ENCODE data around the gene OPHN1.

Gene OPHN1

GRCh38 chrX:68433155-68433980, at the start of gene OPHN1:
OPHN1 (minus strand) TSS chrX:68433495; CDS start chrX:68433020, 475 bp downstream.
- no peak for DNase-seq (ENCODE audit: extremely low read depth in 1 of 2, low read depth in 1 of 2)

- no peak for DNase-seq (ENCODE audit: extremely low read depth in 1 of 2, low read depth in 1 of 2)
These were observed 47.7 kb upstream of the OPHN1 start for GRCh38 chrX:68480969-68481368.

GRCh38 chrX:68464796-68465195, 31.5 kb upstream of the OPHN1 start:
- DNase-seq (ENCODE audit: extremely low read depth in 1 of 2, low read depth in 1 of 2): no peak

- DNase-seq (ENCODE audit: extremely low read depth in 1 of 2, low read depth in 1 of 2): no peak
These were observed 30.6 kb upstream of the OPHN1 start for GRCh38 chrX:68463880-68464279.

- no peak for DNase-seq (ENCODE audit: extremely low read depth in 1 of 2, low read depth in 1 of 2)
These were observed 29.4 kb upstream of the OPHN1 start for GRCh38 chrX:68462653-68463052.

GRCh38 chrX:68462197-68462596, 28.9 kb upstream of the OPHN1 start:
- no peak for DNase-seq (ENCODE audit: extremely low read depth in 1 of 2, low read depth in 1 of 2)

GRCh38 chrX:68461576-68461975, 28.3 kb upstream of the OPHN1 start:
- no peak for DNase-seq (ENCODE audit: extremely low read depth in 1 of 2, low read depth in 1 of 2)

GRCh38 chrX:68461093-68461492, 27.8 kb upstream of the OPHN1 start:
- no peak for DNase-seq (ENCODE audit: extremely low read depth in 1 of 2, low read depth in 1 of 2)

- no peak for DNase-seq (ENCODE audit: extremely low read depth in 1 of 2, low read depth in 1 of 2)
These were observed 21.8 kb upstream of the OPHN1 start for GRCh38 chrX:68455151-68455510.

- no peak for DNase-seq (ENCODE audit: extremely low read depth in 1 of 2, low read depth in 1 of 2)
These were observed 21.3 kb upstream of the OPHN1 start for GRCh38 chrX:68454476-68455150.

GRCh38 chrX:68451720-68452119, 18.4 kb upstream of the OPHN1 start:
- no peak for DNase-seq (ENCODE audit: extremely low read depth in 1 of 2, low read depth in 1 of 2)

- DNase-seq (ENCODE audit: extremely low read depth in 1 of 2, low read depth in 1 of 2): no peak
These were observed 10.0 kb upstream of the OPHN1 start for GRCh38 chrX:68443155-68443868.

- no peak for DNase-seq (ENCODE audit: extremely low read depth in 1 of 2, low read depth in 1 of 2)
These were observed 7.6 kb upstream of the OPHN1 start for GRCh38 chrX:68440940-68441339.

- DNase-seq (ENCODE audit: extremely low read depth in 1 of 2, low read depth in 1 of 2): no peak
These were observed 7.1 kb upstream of the OPHN1 start for GRCh38 chrX:68440442-68440841.

GRCh38 chrX:68439341-68439740, 6.0 kb upstream of the OPHN1 start:
- DNase-seq (ENCODE audit: extremely low read depth in 1 of 2, low read depth in 1 of 2): no peak

GRCh38 chrX:68438575-68438974, 5.3 kb upstream of the OPHN1 start:
- DNase-seq (ENCODE audit: extremely low read depth in 1 of 2, low read depth in 1 of 2): no peak

- DNase-seq (ENCODE audit: extremely low read depth in 1 of 2, low read depth in 1 of 2): no peak
These were observed 645 bp upstream of the OPHN1 start for GRCh38 chrX:68433981-68434299.

- DNase-seq (ENCODE audit: extremely low read depth in 1 of 2, low read depth in 1 of 2): no peak
These were observed 647 bp downstream of the OPHN1 start for GRCh38 chrX:68432648-68433047.

GRCh38 chrX:68431836-68432235, 1.5 kb downstream of the OPHN1 start:
- DNase-seq (ENCODE audit: extremely low read depth in 1 of 2, low read depth in 1 of 2): no peak

- DNase-seq (ENCODE audit: extremely low read depth in 1 of 2, low read depth in 1 of 2): no peak
These were observed 4.1 kb downstream of the OPHN1 start for GRCh38 chrX:68429216-68429615.

- DNase-seq (ENCODE audit: extremely low read depth in 1 of 2, low read depth in 1 of 2): no peak
These were observed 4.9 kb downstream of the OPHN1 start for GRCh38 chrX:68428431-68428830.

- DNase-seq (ENCODE audit: extremely low read depth in 1 of 2, low read depth in 1 of 2): no peak
These were observed 8.6 kb downstream of the OPHN1 start for GRCh38 chrX:68424719-68425118.
